Neural cell (in vitro differentiated cells): ENCODE results near the gene ALG3. TPM values are rescaled to one million over a fixed set of nuclear protein-coding genes. Genes with fewer than 3 reads are reported as not detected.

ENCODE experiments used
- H2AFZ ChIP-seq: fragments of 200-600, 300-800 bp; sonication (generic), shearing (Covaris generic); 2 replicates; pipeline ENCODE4 v1.6.0; 2014; ENCODE audit warnings: low read depth, mild to moderate bottlenecking, antibody characterized with exemption, low read length, moderate library complexity
- H3F3A ChIP-seq: fragments of 200-600 bp; shearing (Covaris generic); 2 replicates; pipeline ENCODE4 v1.6.1; 2016; ENCODE audit warnings: mild to moderate bottlenecking, moderate library complexity, mixed read lengths, antibody characterized with exemption, low read length; ENCODE audit not compliant: insufficient read depth, poor library complexity, severe bottlenecking
- H3K27ac ChIP-seq: fragments of 200-600, 300-800 bp; sonication (generic), shearing (Covaris generic); 2 replicates; pipeline ENCODE4 v1.5.1; 2014; ENCODE audit warnings: mild to moderate bottlenecking, low read length, moderate library complexity
- H3K27me3 ChIP-seq: fragments of 300-800, 200-600 bp; sonication (generic), shearing (Covaris generic); 2 replicates; pipeline ENCODE4 v1.6.0; 2014; ENCODE audit warnings: mild to moderate bottlenecking, low read depth, low read length, moderate library complexity; ENCODE audit not compliant: insufficient read depth
- H3K36me3 ChIP-seq: fragments of 300-800, 200-600 bp; sonication (generic), shearing (Covaris generic); 2 replicates; pipeline ENCODE4 v1.5.1; 2014; ENCODE audit warnings: mild to moderate bottlenecking, antibody characterized with exemption, low read length, moderate library complexity; ENCODE audit not compliant: insufficient read depth
- H3K4me2 ChIP-seq: fragments of 300-800, 200-600 bp; sonication (generic), shearing (Covaris generic); 2 replicates; pipeline ENCODE4 v1.6.0; 2014; ENCODE audit warnings: mild to moderate bottlenecking, low read length
- H3K4me3 ChIP-seq: fragments of 300-800, 200-600 bp; sonication (generic), shearing (Covaris generic); 2 replicates; pipeline ENCODE4 v1.5.1; 2014; ENCODE audit warnings: mild to moderate bottlenecking, low read length, moderate library complexity
- H3K79me2 ChIP-seq: fragments of 200-600 bp; shearing (Covaris generic); replicated peaks from 2 replicates; pipeline ENCODE4 v1.6.0; 2014; ENCODE audit warnings: mild to moderate bottlenecking, low read length, moderate library complexity; ENCODE audit not compliant: insufficient read depth
- H3K9ac ChIP-seq: fragments of 300-800, 200-600 bp; sonication (generic), shearing (Covaris generic); 2 replicates; pipeline ENCODE4 v1.6.1; 2016; ENCODE audit warnings: mild to moderate bottlenecking, low read length, mixed read lengths
- H3K9me2 ChIP-seq: fragments of 200-600 bp; shearing (Covaris generic); 2 replicates; pipeline ENCODE4 v1.6.1; 2016; ENCODE audit warnings: mild to moderate bottlenecking, low read length, mixed read lengths; ENCODE audit not compliant: insufficient read depth
- H3K9me3 ChIP-seq: fragments of 200-600, 300-800 bp; sonication (generic), shearing (Covaris generic); 2 replicates; pipeline ENCODE4 v1.6.1; 2016; ENCODE audit warnings: mild to moderate bottlenecking, mixed run types, low read length, moderate library complexity, mixed read lengths
- H4K20me1 ChIP-seq: fragments of 200-600 bp; shearing (Covaris generic); 2 replicates; pipeline ENCODE4 v1.6.1; 2016; ENCODE audit warnings: mild to moderate bottlenecking, mixed run types; ENCODE audit not compliant: insufficient read depth
- EP300 ChIP-seq: fragments of 450-650 bp; conservative IDR thresholded peaks from 2 replicates; pipeline ENCODE4 v1.6.1; 2014; ENCODE audit warnings: antibody characterized with exemption, mild to moderate bottlenecking, moderate library complexity; ENCODE audit not compliant: poor library complexity, severe bottlenecking
- EZH2 ChIP-seq: fragments of 200-600, 300-800 bp; shearing (Covaris generic), sonication (generic); IDR thresholded peaks from 2 replicates; pipeline ENCODE4 v1.6.1; 2014; ENCODE audit warnings: antibody characterized with exemption, low read length, borderline replicate concordance, mild to moderate bottlenecking; ENCODE audit not compliant: insufficient read depth, poor library complexity, severe bottlenecking
- MXI1 ChIP-seq: fragments of 450-650 bp; conservative IDR thresholded peaks from 2 replicates; pipeline ENCODE4 v1.6.1; 2014; ENCODE audit warnings: antibody characterized with exemption, mild to moderate bottlenecking; ENCODE audit not compliant: poor library complexity, severe bottlenecking
- POLR2AphosphoS5 ChIP-seq: IDR thresholded peaks from 2 replicates; pipeline ENCODE4 v1.6.1; 2012
- RAD21 ChIP-seq: fragments of 450-650 bp; conservative IDR thresholded peaks from 2 replicates; pipeline ENCODE4 v1.6.1; 2014; ENCODE audit warnings: antibody characterized with exemption, mild to moderate bottlenecking, moderate library complexity
- SMC3 ChIP-seq: fragments of 450-650 bp; conservative IDR thresholded peaks from 2 replicates; pipeline ENCODE4 v1.6.1; 2014; ENCODE audit warnings: antibody characterized with exemption, mild to moderate bottlenecking, moderate library complexity; ENCODE audit not compliant: poor library complexity
- TAF1 ChIP-seq: IDR thresholded peaks from 2 replicates; pipeline ENCODE4 v1.6.1; 2012; ENCODE audit warnings: low read depth
- polyA plus RNA-seq: library from polyadenylated mRNA; depleted of rRNA; stranded (reverse); fragments of >200 nt; gene quantifications from 2 replicates; pipeline ENCODE4 v1.2.3, GENCODE V29; 2014
- TF ChIP-seq, protein P1 (sequence below): IDR thresholded peaks from 2 replicates; pipeline ENCODE4 v1.6.1; 2012; ENCODE audit warnings: borderline replicate concordance
- TF ChIP-seq, protein P2 (sequence below): fragments of 450-650 bp; IDR thresholded peaks from 2 replicates; pipeline ENCODE4 v1.5.1; 2014; ENCODE audit warnings: antibody characterized with exemption, mild to moderate bottlenecking, moderate library complexity; ENCODE audit not compliant: poor library complexity, severe bottlenecking

ALG3 gene
- polyA plus RNA-seq, 1 donor from 2014 or later, result 13.5 TPM

DNA sequence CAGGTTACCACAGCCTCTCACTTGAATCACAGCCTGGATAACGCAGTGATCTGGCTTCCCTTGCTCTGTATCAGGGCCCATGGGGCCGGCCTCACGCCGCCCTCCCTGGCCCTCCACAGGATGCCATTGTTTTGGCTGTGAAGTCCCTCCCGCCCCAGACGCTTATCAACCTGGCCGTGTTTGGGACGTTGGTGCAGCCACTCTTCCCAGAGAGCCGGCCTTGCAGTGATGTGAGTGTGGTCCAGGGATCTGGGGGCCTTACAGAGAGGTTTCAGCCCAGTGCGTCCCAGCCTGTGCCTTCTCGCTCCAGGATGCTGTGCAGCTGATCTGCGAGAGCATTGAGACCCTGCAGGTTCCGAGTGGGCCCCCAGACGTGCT is 12.7 kb downstream of the ALG3 start:
- H3K9me3 ChIP-seq, result no peaks in the 10 kb centered on the region
- H4K20me1 ChIP-seq, result no peaks in the 10 kb centered on the region
- no peaks in the 10 kb centered on the region for H3K9me2 ChIP-seq
- H3K27me3 ChIP-seq, result peaks cover 31% of the 10 kb centered on the region
- H3K4me3 ChIP-seq, result no peak overlapping the region
- no peak overlapping the region for H3K4me2 ChIP-seq
- H3F3A ChIP-seq, result no peaks in the 10 kb centered on the region
- H3K27ac ChIP-seq, result no peak overlapping the region
- H3K9ac ChIP-seq, result no peak overlapping the region
- TF ChIP-seq, protein P1, sequence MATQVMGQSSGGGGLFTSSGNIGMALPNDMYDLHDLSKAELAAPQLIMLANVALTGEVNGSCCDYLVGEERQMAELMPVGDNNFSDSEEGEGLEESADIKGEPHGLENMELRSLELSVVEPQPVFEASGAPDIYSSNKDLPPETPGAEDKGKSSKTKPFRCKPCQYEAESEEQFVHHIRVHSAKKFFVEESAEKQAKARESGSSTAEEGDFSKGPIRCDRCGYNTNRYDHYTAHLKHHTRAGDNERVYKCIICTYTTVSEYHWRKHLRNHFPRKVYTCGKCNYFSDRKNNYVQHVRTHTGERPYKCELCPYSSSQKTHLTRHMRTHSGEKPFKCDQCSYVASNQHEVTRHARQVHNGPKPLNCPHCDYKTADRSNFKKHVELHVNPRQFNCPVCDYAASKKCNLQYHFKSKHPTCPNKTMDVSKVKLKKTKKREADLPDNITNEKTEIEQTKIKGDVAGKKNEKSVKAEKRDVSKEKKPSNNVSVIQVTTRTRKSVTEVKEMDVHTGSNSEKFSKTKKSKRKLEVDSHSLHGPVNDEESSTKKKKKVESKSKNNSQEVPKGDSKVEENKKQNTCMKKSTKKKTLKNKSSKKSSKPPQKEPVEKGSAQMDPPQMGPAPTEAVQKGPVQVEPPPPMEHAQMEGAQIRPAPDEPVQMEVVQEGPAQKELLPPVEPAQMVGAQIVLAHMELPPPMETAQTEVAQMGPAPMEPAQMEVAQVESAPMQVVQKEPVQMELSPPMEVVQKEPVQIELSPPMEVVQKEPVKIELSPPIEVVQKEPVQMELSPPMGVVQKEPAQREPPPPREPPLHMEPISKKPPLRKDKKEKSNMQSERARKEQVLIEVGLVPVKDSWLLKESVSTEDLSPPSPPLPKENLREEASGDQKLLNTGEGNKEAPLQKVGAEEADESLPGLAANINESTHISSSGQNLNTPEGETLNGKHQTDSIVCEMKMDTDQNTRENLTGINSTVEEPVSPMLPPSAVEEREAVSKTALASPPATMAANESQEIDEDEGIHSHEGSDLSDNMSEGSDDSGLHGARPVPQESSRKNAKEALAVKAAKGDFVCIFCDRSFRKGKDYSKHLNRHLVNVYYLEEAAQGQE, result no peak
- TF ChIP-seq EZH2, result no peak
- TF ChIP-seq TAF1, result no peak
- no peak for TF ChIP-seq SMC3
- no peak for TF ChIP-seq MXI1
- no peak for TF ChIP-seq RAD21
- TF ChIP-seq, protein P2, sequence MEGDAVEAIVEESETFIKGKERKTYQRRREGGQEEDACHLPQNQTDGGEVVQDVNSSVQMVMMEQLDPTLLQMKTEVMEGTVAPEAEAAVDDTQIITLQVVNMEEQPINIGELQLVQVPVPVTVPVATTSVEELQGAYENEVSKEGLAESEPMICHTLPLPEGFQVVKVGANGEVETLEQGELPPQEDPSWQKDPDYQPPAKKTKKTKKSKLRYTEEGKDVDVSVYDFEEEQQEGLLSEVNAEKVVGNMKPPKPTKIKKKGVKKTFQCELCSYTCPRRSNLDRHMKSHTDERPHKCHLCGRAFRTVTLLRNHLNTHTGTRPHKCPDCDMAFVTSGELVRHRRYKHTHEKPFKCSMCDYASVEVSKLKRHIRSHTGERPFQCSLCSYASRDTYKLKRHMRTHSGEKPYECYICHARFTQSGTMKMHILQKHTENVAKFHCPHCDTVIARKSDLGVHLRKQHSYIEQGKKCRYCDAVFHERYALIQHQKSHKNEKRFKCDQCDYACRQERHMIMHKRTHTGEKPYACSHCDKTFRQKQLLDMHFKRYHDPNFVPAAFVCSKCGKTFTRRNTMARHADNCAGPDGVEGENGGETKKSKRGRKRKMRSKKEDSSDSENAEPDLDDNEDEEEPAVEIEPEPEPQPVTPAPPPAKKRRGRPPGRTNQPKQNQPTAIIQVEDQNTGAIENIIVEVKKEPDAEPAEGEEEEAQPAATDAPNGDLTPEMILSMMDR, result no peak
- no peak for TF ChIP-seq POLR2AphosphoS5
- no peak for TF ChIP-seq EP300
- no peaks in the 10 kb centered on the region for H3K36me3 ChIP-seq
- H3K79me2 ChIP-seq, result no peaks in the 10 kb centered on the region
- H2AFZ ChIP-seq, result no peak overlapping the region

DNA sequence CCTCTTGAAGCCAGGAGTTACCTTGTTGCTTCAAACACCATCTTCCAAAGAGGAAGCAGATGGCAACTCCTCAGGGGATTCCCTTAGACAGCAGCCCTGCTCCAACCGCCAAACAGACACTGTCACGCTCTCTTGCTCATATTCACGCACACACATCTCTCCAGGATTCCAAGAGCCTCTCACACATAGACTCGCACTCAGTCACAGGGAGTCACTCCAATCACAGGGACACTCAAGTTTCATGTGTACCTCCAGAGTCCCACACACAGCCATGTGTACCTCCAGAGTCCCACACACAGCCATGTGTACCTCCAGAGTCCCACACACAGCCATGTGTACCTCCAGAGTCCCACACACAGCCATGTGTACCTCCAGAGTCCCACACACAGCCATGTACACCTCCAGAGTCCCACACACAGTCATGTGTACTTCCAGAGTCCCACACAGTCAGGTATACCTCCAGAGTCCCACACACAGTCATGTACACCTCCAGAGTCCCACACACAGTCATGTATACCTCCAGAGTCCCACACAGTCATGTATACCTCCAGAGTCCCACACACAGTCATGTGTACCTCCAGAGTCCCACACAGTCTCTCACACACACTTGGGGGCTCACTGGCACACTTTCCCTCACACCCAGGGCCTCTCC is 13.3 kb downstream of the ALG3 start:
- TF ChIP-seq EP300 (no peak), POLR2AphosphoS5 (no peak), MXI1 (no peak), RAD21 (no peak), TAF1 (no peak), EZH2 (no peak), SMC3 (no peak)
- TF ChIP-seq, protein P1, result no peak
- TF ChIP-seq, protein P2, result no peak
- Histone ChIP-seq H3K27me3 (peaks cover 36% of the 10 kb centered on the region), H3K9ac (no peak overlapping the region), H3K4me2 (no peak overlapping the region), H3K9me3 (no peaks in the 10 kb centered on the region), H4K20me1 (no peaks in the 10 kb centered on the region), H3K36me3 (no peaks in the 10 kb centered on the region), H3K4me3 (no peak overlapping the region), H3F3A (no peaks in the 10 kb centered on the region), H3K27ac (no peak overlapping the region), H2AFZ (no peak overlapping the region), H3K79me2 (no peaks in the 10 kb centered on the region), H3K9me2 (no peaks in the 10 kb centered on the region)
